22Rv1 (cell line): ENCODE results near the gene ALDH1B1.

Experiments
- H3K27ac ChIP-seq: fragments of 450-650 bp; 2 replicates; pipeline ENCODE4 v1.5.1; 2017
- CTCF ChIP-seq: fragments of 450-650 bp; IDR thresholded peaks from 2 replicates; pipeline ENCODE4 v1.5.1; 2017; ENCODE audit warnings: mild to moderate bottlenecking
- ZFX ChIP-seq: fragments of 450-650 bp; IDR thresholded peaks from 2 replicates; pipeline ENCODE4 v1.6.1; 2017; ENCODE audit warnings: antibody characterized with exemption, borderline replicate concordance

Gene ALDH1B1

GRCh38 chr9:38423973-38424843 is 31.7 kb downstream of the ALDH1B1 start, which contains the start of gene IGFBPL1:
IGFBPL1 (minus strand) TSS chr9:38424454; CDS start chr9:38424424, 30 bp downstream.
- H3K27ac ChIP-seq, result no peak within 1 kb of the TSS
- TF ChIP-seq ZFX (no peak), CTCF (no peak)

GRCh38 chr9:38424918-38425317 is 32.4 kb downstream of the ALDH1B1 start:
- H3K27ac ChIP-seq, result no peak overlapping the region
- TF ChIP-seq ZFX (no peak), CTCF (no peak)

- H3K27ac ChIP-seq, result no peak overlapping the region
- TF ChIP-seq CTCF, result no peak
- no peak for TF ChIP-seq ZFX
These were observed 35.6 kb downstream of the ALDH1B1 start for GRCh38 chr9:38428062-38428461.

GRCh38 chr9:38431116-38431515 is 38.6 kb downstream of the ALDH1B1 start:
- TF ChIP-seq CTCF, result no peak
- no peak overlapping the region for H3K27ac ChIP-seq

- TF ChIP-seq ZFX (no peak), CTCF (peak; percentile 79)
- H3K27ac ChIP-seq, result no peak overlapping the region
These were observed 40.5 kb downstream of the ALDH1B1 start for GRCh38 chr9:38432922-38433510.

GRCh38 chr9:38434365-38434764 is 41.9 kb downstream of the ALDH1B1 start:
- TF ChIP-seq CTCF, result no peak
- no peak for TF ChIP-seq ZFX
- no peak overlapping the region for H3K27ac ChIP-seq

- H3K27ac ChIP-seq, result no peak overlapping the region
- no peak for TF ChIP-seq ZFX
- TF ChIP-seq CTCF, result no peak
These were observed 42.4 kb downstream of the ALDH1B1 start for GRCh38 chr9:38434853-38435252.
